ENCODE results near the gene SPATA46. TPM values are rescaled to one million over a fixed set of nuclear protein-coding genes. Genes with fewer than 3 reads are reported as not detected.

The SPATA46 gene
- total RNA-seq, 1 donor from 2014 or later: not detected

- H3K4me3 Mint-ChIP-seq: no peak overlapping the region
Observed at GRCh38 chr1:162397039-162397448, 20.4 kb upstream of the SPATA46 start.

GRCh38 chr1:162396201-162396906 is 19.7 kb upstream of the SPATA46 start:
- no peak for DNase-seq (ENCODE audit: low read depth, low spot score)
- Mint-ChIP-seq H3K36me3 (ENCODE audit: low read depth) (no peaks in the 10 kb centered on the region), H3K27ac (ENCODE audit: unreplicated experiment) (no peak overlapping the region), H3K4me1 (peaks cover 25% of the 10 kb centered on the region), H3K27me3 (ENCODE audit: low read depth) (peaks cover 21% of the 10 kb centered on the region), H3K4me3 (no peak overlapping the region), H3K9me3 (no peaks in the 10 kb centered on the region)
- TF ChIP-seq CTCF (conservative IDR thresholded peaks at IDR 0.05): no peak

More at GRCh38 chr1:162397039-162397448, 20.4 kb upstream of the SPATA46 start:
- H3K27me3 Mint-ChIP-seq (ENCODE audit: low read depth): peaks cover 21% of the 10 kb centered on the region
- no peak for TF ChIP-seq CTCF (conservative IDR thresholded peaks at IDR 0.05)
- DNase-seq (ENCODE audit: low read depth, low spot score): no peak
- H3K4me1 Mint-ChIP-seq: peaks cover 18% of the 10 kb centered on the region
- no peaks in the 10 kb centered on the region for H3K9me3 Mint-ChIP-seq
- H3K27ac Mint-ChIP-seq (ENCODE audit: unreplicated experiment): no peak overlapping the region
- H3K36me3 Mint-ChIP-seq (ENCODE audit: low read depth): no peaks in the 10 kb centered on the region

GRCh38 chr1:162391790-162392563 is 15.3 kb upstream of the SPATA46 start:
- Mint-ChIP-seq H3K9me3 (no peaks in the 10 kb centered on the region), H3K27ac (ENCODE audit: unreplicated experiment) (no peak overlapping the region), H3K4me3 (no peak overlapping the region), H3K36me3 (ENCODE audit: low read depth) (no peaks in the 10 kb centered on the region), H3K4me1 (peaks cover 30% of the 10 kb centered on the region), H3K27me3 (ENCODE audit: low read depth) (peaks cover 10% of the 10 kb centered on the region)
- peak; percentile 81 for TF ChIP-seq CTCF (conservative IDR thresholded peaks at IDR 0.05)
- DNase-seq (ENCODE audit: low read depth, low spot score): no peak

- H3K36me3 Mint-ChIP-seq (ENCODE audit: low read depth): no peaks in the 10 kb centered on the region
- H3K27ac Mint-ChIP-seq (ENCODE audit: unreplicated experiment): no peak overlapping the region
- H3K27me3 Mint-ChIP-seq (ENCODE audit: low read depth): no peaks in the 10 kb centered on the region
- peaks cover 30% of the 10 kb centered on the region for H3K4me1 Mint-ChIP-seq
- no peak for TF ChIP-seq CTCF (conservative IDR thresholded peaks at IDR 0.05)
- H3K9me3 Mint-ChIP-seq: no peaks in the 10 kb centered on the region
- no peak overlapping the region for H3K4me3 Mint-ChIP-seq
- no peak for DNase-seq (ENCODE audit: low read depth, low spot score)
Observed at GRCh38 chr1:162390396-162391185, 13.9 kb upstream of the SPATA46 start.

GRCh38 chr1:162389971-162390370 is 13.3 kb upstream of the SPATA46 start:
- H3K36me3 Mint-ChIP-seq (ENCODE audit: low read depth): no peaks in the 10 kb centered on the region
- no peaks in the 10 kb centered on the region for H3K27me3 Mint-ChIP-seq (ENCODE audit: low read depth)
- H3K4me3 Mint-ChIP-seq: no peak overlapping the region
- no peak for TF ChIP-seq CTCF (conservative IDR thresholded peaks at IDR 0.05)
- peaks cover 30% of the 10 kb centered on the region for H3K4me1 Mint-ChIP-seq
- no peak for DNase-seq (ENCODE audit: low read depth, low spot score)
- no peaks in the 10 kb centered on the region for H3K9me3 Mint-ChIP-seq
- H3K27ac Mint-ChIP-seq (ENCODE audit: unreplicated experiment): no peak overlapping the region

All from neural crest cell (in vitro differentiated cells).